K562 (cell line): ENCODE data around the gene GPR35. TPM values are rescaled to one million over a fixed set of nuclear protein-coding genes. Genes with fewer than 3 reads are reported as not detected.

Experiments
- ATAC-seq: fragments of 200-7000 bp; cut with Tn5 transposase; 3 replicates; pipeline ENCODE4 v1.9.1; 2020; ENCODE audit warnings: moderate library complexity
- BruUV-seq: library from RNA; stranded (reverse); fragments of 400-500 nt; replicated peaks from 2 replicates; lab custom pipeline; 2021; lab: Mats Ljungman, UMichigan
- CTCF ChIA-PET: fragments of 300-600 bp; formaldehyde crosslinking; extraction: SDS; loops from one replicate; lab custom pipeline; 2021; ENCODE audit warnings: low intra/inter-chr PET ratio; lab: Yijun Ruan, JAX
- POLR2A ChIA-PET: fragments of 300-600, 350-650 bp; sonication (Branson Sonifier 250); formaldehyde crosslinking; extraction: SDS; loops from one replicate; lab custom pipeline; 2021; ENCODE audit warnings: antibody characterized with exemption, inconsistent platforms; lab: Yijun Ruan, JAX
- DNase-seq, 4 experiments: peaks; one replicate each; pipeline versions ENCODE4 v3.0.0 to v3.0.0-alpha.2; 2011 to 2018; ENCODE audit warnings: low spot score in 3 of 4, mixed read lengths in 3 of 4; ENCODE audit errors: extremely low read depth in 1 of 4
- FAIRE-seq: peaks from 2 replicates; lab custom pipeline; 2011; peaks lifted over from hg19 to GRCh38; lab: Jason Lieb, UNC
- H2AFZ ChIP-seq: 2 replicates; pipeline ENCODE4 v1.6.0; 2011; ENCODE audit warnings: low read depth, low read length, control low read depth, inconsistent platforms
- H3K27ac ChIP-seq: fragments of 200-600 bp; 3 replicates; pipeline ENCODE4 v1.8.0; 2011; ENCODE audit warnings: low read depth, mild to moderate bottlenecking, control low read depth, inconsistent platforms, low read length, moderate library complexity, mixed read lengths; ENCODE audit errors: extremely low read depth
- H3K27me3 ChIP-seq, 2 experiments: fragments of 300-600 bp in 1 of 2; 2 replicates in 1 of 2; 3 replicates in 1 of 2; pipeline versions ENCODE4 v1.6.0 to v1.8.0; 2011; ENCODE audit warnings: inconsistent platforms in 2 of 2, low read length in 2 of 2, mild to moderate bottlenecking in 1 of 2, mixed read lengths in 1 of 2, moderate library complexity in 1 of 2; ENCODE audit not compliant: control insufficient read depth in 2 of 2, insufficient read depth in 2 of 2
- H3K36me3 ChIP-seq: fragments of 300-600 bp; 3 replicates; pipeline ENCODE4 v1.8.0; 2011; ENCODE audit warnings: mild to moderate bottlenecking, low read length, inconsistent platforms; ENCODE audit not compliant: control insufficient read depth, insufficient read depth
- H3K4me1 ChIP-seq, 2 experiments: fragments of 200-600 bp in 1 of 2; replicated peaks in 1 of 2; 2 replicates in 1 of 2; 3 replicates in 1 of 2; pipeline versions ENCODE4 v1.5.1 to v1.8.0; 2011; ENCODE audit warnings: inconsistent platforms in 2 of 2, low read length in 2 of 2, mild to moderate bottlenecking in 1 of 2, mixed read lengths in 1 of 2, moderate library complexity in 1 of 2; ENCODE audit not compliant: control insufficient read depth in 2 of 2, insufficient read depth in 2 of 2
- H3K4me2 ChIP-seq: 2 replicates; pipeline ENCODE4 v1.6.1; 2011; ENCODE audit warnings: low read length, control low read depth, inconsistent platforms, mixed read lengths; ENCODE audit not compliant: insufficient read depth
- H3K4me3 ChIP-seq: fragments of 200-600 bp; sonication (generic), shearing (Covaris generic); 2 replicates; pipeline ENCODE4 v1.5.1; 2016; ENCODE audit warnings: control low read depth, inconsistent platforms
- H3K79me2 ChIP-seq: fragments of 200-600 bp; 3 replicates; pipeline ENCODE4 v1.8.0; 2011; ENCODE audit warnings: low read length, inconsistent platforms; ENCODE audit not compliant: control insufficient read depth, insufficient read depth
- H3K9ac ChIP-seq, 2 experiments: 2 replicates each; pipeline versions ENCODE4 v1.6.0 to v1.6.1; 2011; ENCODE audit warnings: low read depth in 2 of 2, low read length in 2 of 2, control low read depth in 1 of 2, inconsistent platforms in 1 of 2, mild to moderate bottlenecking in 1 of 2, mixed read lengths in 1 of 2; ENCODE audit not compliant: insufficient read depth in 1 of 2
- H3K9me1 ChIP-seq: one replicate; pipeline ENCODE4 v1.6.0; 2011; ENCODE audit warnings: inconsistent platforms, mild to moderate bottlenecking, low read length, moderate library complexity; ENCODE audit not compliant: control insufficient read depth, insufficient read depth
- H3K9me3 ChIP-seq: replicated peaks from 2 replicates; pipeline ENCODE4 v1.5.1; 2011; ENCODE audit warnings: low read depth, low read length, inconsistent platforms; ENCODE audit not compliant: control insufficient read depth, insufficient read depth
- H4K20me1 ChIP-seq: replicated peaks from 2 replicates; pipeline ENCODE4 v1.6.1; 2011; ENCODE audit warnings: low read length, inconsistent platforms, mixed read lengths; ENCODE audit not compliant: control insufficient read depth, insufficient read depth
- CBX3 ChIP-seq, 2 experiments: IDR thresholded peaks; 1 replicate in 1 of 2; 2 replicates in 1 of 2; pipeline ENCODE4 v1.6.1; 2012; ENCODE audit warnings: inconsistent platforms in 2 of 2, low read length in 2 of 2, borderline replicate concordance in 1 of 2, control low read depth in 1 of 2
- CEBPB ChIP-seq: fragments of 450-650 bp; IDR thresholded peaks from 2 replicates; pipeline ENCODE4 v1.6.1; 2016; ENCODE audit warnings: missing genetic modification characterization, missing compliant biosample characterization
- CHD4 ChIP-seq: fragments of 200-600 bp; sonication (generic); IDR thresholded peaks from 3 replicates; pipeline ENCODE4 v1.6.1; 2012; ENCODE audit warnings: low read depth, mild to moderate bottlenecking, mixed read lengths, low read length, inconsistent platforms; ENCODE audit not compliant: insufficient read depth, insufficient replicate concordance, poor library complexity, severe bottlenecking
- CREM ChIP-seq: IDR thresholded peaks from 2 replicates; pipeline ENCODE4 v1.6.1; 2014; ENCODE audit warnings: antibody characterized with exemption, low read depth
- KDM5B ChIP-seq: fragments of 200-600 bp; sonication (generic); IDR thresholded peaks from 2 replicates; pipeline ENCODE4 v1.6.1; 2012; ENCODE audit warnings: low read depth, mild to moderate bottlenecking, moderate library complexity, low read length, control low read depth, inconsistent platforms; ENCODE audit not compliant: insufficient replicate concordance
- MAZ ChIP-seq, 2 experiments: fragments of 450-650 bp in 1 of 2; sonication (generic) in 1 of 2; formaldehyde crosslinking; IDR thresholded peaks in 1 of 2; conservative IDR thresholded peaks in 1 of 2; 2 replicates each; pipeline versions ENCODE4 v1.4.0 to v1.5.0; 2020; ENCODE audit warnings: mild to moderate bottlenecking in 1 of 2, missing genetic modification reagents in 1 of 2
- PBX2 ChIP-seq, 2 experiments: IDR thresholded peaks in 1 of 2; conservative IDR thresholded peaks in 1 of 2; 2 replicates each; pipeline ENCODE4 v1.6.1; 2016; ENCODE audit warnings: low read depth in 2 of 2, mild to moderate bottlenecking in 1 of 2, missing compliant biosample characterization in 1 of 2, missing genetic modification characterization in 1 of 2, moderate library complexity in 1 of 2
- SMARCC2 ChIP-seq: fragments of 450-650 bp; IDR thresholded peaks from 2 replicates; pipeline ENCODE4 v1.6.1; 2017; ENCODE audit warnings: antibody characterized with exemption, moderate library complexity, mild to moderate bottlenecking, low read depth
- ZNF224 ChIP-seq: sonication (generic); formaldehyde crosslinking; IDR thresholded peaks from 2 replicates; pipeline ENCODE4 v1.8.0; 2022; ENCODE audit warnings: mild to moderate bottlenecking, missing genetic modification reagents
- WGBS: fragments of 100-300 bp; shearing (Covaris generic); methylation state at CpG from one replicate; pipeline ENCODE4 v1.1.6; 2016; ENCODE audit warnings: low coverage, mixed read lengths; ENCODE audit not compliant: insufficient coverage; ENCODE audit errors: missing lambda C conversion rate; 5-methylcytosine and 5-hydroxymethylcytosine counted together
- in situ Hi-C: fragments of 300-500 bp; cut with MboI; formaldehyde crosslinking; loops from 4 replicates; pipeline ENCODE4 v1.15.0; 2018; ENCODE audit warnings: inconsistent platforms, mixed read lengths
- intact Hi-C: fragments of 100-400 bp; cut with micrococcal nuclease; formaldehyde crosslinking; loops from 2 replicates; pipeline ENCODE4 v1.14.2; 2022
- polyA plus RNA-seq, 8 experiments: library from polyadenylated mRNA; depleted of rRNA in 4 of 8; stranded (reverse) in 5 of 8; unstranded in 3 of 8; fragments of >200 nt; fragmentation: Nextera tagmentation in 2 of 8; fragmentation: Illumina TruSeq in 1 of 8; extraction: Ambion mirVana in 2 of 8; extraction: Trizol in 1 of 8; gene quantifications; 2 replicates each; pipeline versions ENCODE4 v1.2.1 to v1.2.3, GENCODE V29; 2011 to 2014; ENCODE audit warnings: inconsistent platforms in 1 of 8, missing spikeins in 1 of 8
- total RNA-seq, 7 experiments: library from RNA; depleted of rRNA in 6 of 7; stranded (reverse); fragments of >200 nt in 6 of 7; fragmentation: Illumina TruSeq in 2 of 7; extraction: Trizol in 2 of 7; gene quantifications; 2 replicates each; pipeline versions ENCODE4 v1.2.1 to v1.2.3, GENCODE V29; 2011 to 2021; ENCODE audit warnings: low replicate concordance in 1 of 7
- TF ChIP-seq, protein P1 (sequence below): fragments of 250-450 bp; sonication (Bioruptor Pico); IDR thresholded peaks from 2 replicates; pipeline ENCODE4 v1.4.0; 2020; ENCODE audit warnings: mild to moderate bottlenecking, moderate library complexity
- TF ChIP-seq, protein P2 (sequence below): sonication (generic); formaldehyde crosslinking; IDR thresholded peaks from 2 replicates; pipeline ENCODE4 v1.8.1; 2023; ENCODE audit warnings: mild to moderate bottlenecking, missing genetic modification reagents

The GPR35 gene
- total and polyA plus RNA-seq, 9 of the 15 experiments (the other 6 are each of a cell fraction or from before 2014, with no cell fraction given) = 0.04 to 0.50 (median 0.29) TPM; not detected in 3

DNA sequence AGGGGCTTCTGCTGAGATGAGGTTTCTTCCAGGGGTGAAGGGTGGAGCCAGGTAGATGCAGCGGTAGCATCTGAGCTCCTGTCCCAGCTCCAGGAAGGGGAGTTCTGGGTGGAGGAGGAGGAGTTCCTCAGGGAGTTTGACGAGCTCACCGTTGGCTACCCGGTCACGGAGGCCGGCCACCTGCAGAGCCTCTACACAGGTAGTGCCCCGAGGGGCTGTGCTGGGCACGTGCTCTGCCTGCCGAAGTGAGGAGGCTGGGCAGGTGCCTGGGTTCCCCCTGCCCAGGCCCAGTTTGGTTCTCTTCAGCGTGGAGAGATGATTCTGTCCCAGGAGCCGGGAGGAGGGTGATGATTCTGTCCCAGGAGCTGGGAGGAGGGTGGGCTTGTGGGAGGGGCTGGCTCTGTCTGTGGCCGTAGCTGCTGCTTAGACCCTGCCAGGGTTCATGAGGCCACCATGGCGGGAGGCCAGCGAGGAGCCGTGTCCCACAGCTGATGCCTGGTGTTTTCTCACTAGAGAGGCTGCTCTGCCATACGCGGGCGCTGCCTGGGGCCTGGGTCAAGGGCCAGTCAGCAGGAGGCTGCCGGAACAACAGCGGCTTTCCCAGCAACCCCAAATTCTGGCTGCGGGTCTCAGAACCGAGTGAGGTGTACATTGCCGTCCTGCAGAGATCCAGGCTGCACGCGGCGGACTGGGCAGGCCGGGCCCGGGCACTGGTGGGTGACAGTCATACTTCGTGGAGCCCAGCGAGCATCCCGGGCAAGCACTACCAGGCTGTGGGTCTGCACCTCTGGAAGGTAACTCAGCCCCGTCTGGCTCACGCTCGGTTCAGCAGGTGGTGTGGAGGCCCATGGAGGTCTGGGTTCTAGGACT lies 30.5 kb upstream of the GPR35 start:
- CTCF ChIA-PET = interaction anchor here (1.0 kb wide), 1 partner anchor 81 kb away, joined by 3 read pairs; no protein-coding TSS in a partner anchor
- WGBS = 73% methylated on average over 6 of the region's 34 CpGs
- intact Hi-C loops = no loop called here
- Histone ChIP-seq H3K27ac (no peak overlapping the region), H3K27me3 (no peaks in the 10 kb centered on the region), H3K4me2 (no peak overlapping the region), H2AFZ (no peak overlapping the region), H3K36me3 (peaks cover 28% of the 10 kb centered on the region; the same call in 2 of the 3 replicates), H4K20me1 (no peaks in the 10 kb centered on the region), H3K9me3 (no peaks in the 10 kb centered on the region), H3K79me2 (no peaks in the 10 kb centered on the region; the same call in 2 of the 3 replicates), H3K4me1 (peaks cover 0 to 32% of the 10 kb centered on the region in 2 experiments; a peak in 2 of 5 replicates), H3K9ac (peak overlapping the region in 1 of 2 experiments; percentile 4; a peak in 1 of 4 replicates), H3K4me3 (no peak overlapping the region), H3K9me1 (no peaks in the 10 kb centered on the region)
- FAIRE-seq = no peak
- no peak for ATAC-seq
- in situ Hi-C loops = no loop called here
- no TSS peak for BruUV-seq
- POLR2A ChIA-PET = interaction anchor here (0.6 to 0.7 kb wide), 2 partner anchors 34 to 38 kb away, joined by 3 read pairs; no protein-coding TSS in a partner anchor
- DNase-seq = no peak
- TF ChIP-seq SMARCC2 = no peak
- TF ChIP-seq MAZ (CRISPR knock-in tag; conservative IDR thresholded peaks at IDR 0.05 in 1 of 2, IDR thresholded peaks at IDR 0.05 in 1 of 2) = no peak
- TF ChIP-seq CHD4 = no peak
- no peak for TF ChIP-seq CREM
- TF ChIP-seq PBX2 (CRISPR knock-in tag; IDR thresholded peaks at IDR 0.05; ENCODE audit: low read depth) = no peak
- TF ChIP-seq PBX2 (tag; conservative IDR thresholded peaks at IDR 0.05; ENCODE audit: low read depth) = no peak
- no peak for TF ChIP-seq CBX3 (IDR thresholded peaks at IDR 0.05; ENCODE audit: borderline replicate concordance in 1 of 2, low read length in 2 of 2)
- no peak for TF ChIP-seq KDM5B
- no peak for TF ChIP-seq ZNF224
- TF ChIP-seq CEBPB (tag) = no peak
- TF ChIP-seq, protein P1, sequence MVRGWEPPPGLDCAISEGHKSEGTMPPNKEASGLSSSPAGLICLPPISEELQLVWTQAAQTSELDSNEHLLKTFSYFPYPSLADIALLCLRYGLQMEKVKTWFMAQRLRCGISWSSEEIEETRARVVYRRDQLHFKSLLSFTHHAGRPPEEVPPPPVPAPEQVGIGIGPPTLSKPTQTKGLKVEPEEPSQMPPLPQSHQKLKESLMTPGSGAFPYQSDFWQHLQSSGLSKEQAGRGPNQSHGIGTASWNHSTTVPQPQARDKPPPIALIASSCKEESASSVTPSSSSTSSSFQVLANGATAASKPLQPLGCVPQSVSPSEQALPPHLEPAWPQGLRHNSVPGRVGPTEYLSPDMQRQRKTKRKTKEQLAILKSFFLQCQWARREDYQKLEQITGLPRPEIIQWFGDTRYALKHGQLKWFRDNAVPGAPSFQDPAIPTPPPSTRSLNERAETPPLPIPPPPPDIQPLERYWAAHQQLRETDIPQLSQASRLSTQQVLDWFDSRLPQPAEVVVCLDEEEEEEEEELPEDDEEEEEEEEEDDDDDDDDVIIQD (CRISPR knock-in tag) = no peak
- TF ChIP-seq, protein P2, sequence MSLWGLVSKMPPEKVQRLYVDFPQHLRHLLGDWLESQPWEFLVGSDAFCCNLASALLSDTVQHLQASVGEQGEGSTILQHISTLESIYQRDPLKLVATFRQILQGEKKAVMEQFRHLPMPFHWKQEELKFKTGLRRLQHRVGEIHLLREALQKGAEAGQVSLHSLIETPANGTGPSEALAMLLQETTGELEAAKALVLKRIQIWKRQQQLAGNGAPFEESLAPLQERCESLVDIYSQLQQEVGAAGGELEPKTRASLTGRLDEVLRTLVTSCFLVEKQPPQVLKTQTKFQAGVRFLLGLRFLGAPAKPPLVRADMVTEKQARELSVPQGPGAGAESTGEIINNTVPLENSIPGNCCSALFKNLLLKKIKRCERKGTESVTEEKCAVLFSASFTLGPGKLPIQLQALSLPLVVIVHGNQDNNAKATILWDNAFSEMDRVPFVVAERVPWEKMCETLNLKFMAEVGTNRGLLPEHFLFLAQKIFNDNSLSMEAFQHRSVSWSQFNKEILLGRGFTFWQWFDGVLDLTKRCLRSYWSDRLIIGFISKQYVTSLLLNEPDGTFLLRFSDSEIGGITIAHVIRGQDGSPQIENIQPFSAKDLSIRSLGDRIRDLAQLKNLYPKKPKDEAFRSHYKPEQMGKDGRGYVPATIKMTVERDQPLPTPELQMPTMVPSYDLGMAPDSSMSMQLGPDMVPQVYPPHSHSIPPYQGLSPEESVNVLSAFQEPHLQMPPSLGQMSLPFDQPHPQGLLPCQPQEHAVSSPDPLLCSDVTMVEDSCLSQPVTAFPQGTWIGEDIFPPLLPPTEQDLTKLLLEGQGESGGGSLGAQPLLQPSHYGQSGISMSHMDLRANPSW (CRISPR knock-in tag) = no peak
